Mucosa of descending colon (tissue), 3 donors: ENCODE data around the gene OCA2. TPM values are rescaled to one million over a fixed set of nuclear protein-coding genes. Genes with fewer than 3 reads are reported as not detected.

Experiments
- ATAC-seq: fragments of 200-7000 bp; cut with Tn5 transposase; one replicate; pipeline ENCODE4 v1.9.1; 2020; ENCODE audit warnings: mild to moderate bottlenecking, moderate library complexity
- DNase-seq, 3 donors: peaks; one replicate each; pipeline ENCODE4 v3.0.0-alpha.2; 2020
- H3K36me3 ChIP-seq: fragments of 200-600 bp; one replicate; pipeline ENCODE4 v1.8.0; 2021; ENCODE audit warnings: low read depth, mild to moderate bottlenecking
- H3K4me1 ChIP-seq: fragments of 200-600 bp; one replicate; pipeline ENCODE4 v1.8.0; 2021; ENCODE audit warnings: low read depth, mild to moderate bottlenecking
- H3K4me3 ChIP-seq: fragments of 200-600 bp; one replicate; pipeline ENCODE4 v1.8.0; 2021; ENCODE audit warnings: mild to moderate bottlenecking
- H3K9me3 ChIP-seq: fragments of 200-600 bp; one replicate; pipeline ENCODE4 v1.8.0; 2021; ENCODE audit warnings: mild to moderate bottlenecking
- CTCF ChIP-seq: fragments of 200-600 bp; IDR thresholded peaks from one replicate; pipeline ENCODE4 v1.8.0; 2022; ENCODE audit warnings: antibody characterized with exemption, mild to moderate bottlenecking
- intact Hi-C, 2 donors: fragments of 100-400 bp; cut with DNase I in 1 of 2; cut with micrococcal nuclease in 1 of 2; formaldehyde crosslinking; loops; one replicate each; pipeline versions ENCODE4 v1.11.0 to v1.11.1; 2022; cut with DNase I, micrococcal nuclease
- total RNA-seq, 3 donors: library from RNA; stranded (reverse); fragmentation: NEBNext Ultra II Directional in 2 of 3; extraction: Animal tissue kit (Norgen Biotek cat#: 25700) in 2 of 3; gene quantifications; one replicate each; pipeline versions ENCODE4 v1.2.1 to v1.2.4, GENCODE V29; 2021 to 2023
- donor health status: DM: no; HTN: no; CAD: no; lungs with moderate emphysema.
- donor health status: DM: no; HTN: no; CAD: no.
- donor health status: DM: no; HTN: yes; CAD: no.

Gene OCA2
- total RNA-seq, 3 donors from 2014 or later, result 0.22 to 0.32 TPM; not detected in 1

- intact Hi-C loops, result no loop called here
- H3K36me3 ChIP-seq, result no peaks in the 10 kb centered on the region
- no peaks in the 10 kb centered on the region for H3K9me3 ChIP-seq
- DNase-seq, result no peak
- no peak for ATAC-seq
- no peaks in the 10 kb centered on the region for H3K4me1 ChIP-seq
- no peak for TF ChIP-seq CTCF
- no peak overlapping the region for H3K4me3 ChIP-seq
These were observed 17.7 kb upstream of the OCA2 start for GRCh38 chr15:28116521-28117431.

GRCh38 chr15:28115871-28116270, 16.8 kb upstream of the OCA2 start:
- intact Hi-C loops, result no loop called here
- TF ChIP-seq CTCF, result no peak
- Histone ChIP-seq H3K4me3 (no peak overlapping the region), H3K9me3 (no peaks in the 10 kb centered on the region), H3K36me3 (no peaks in the 10 kb centered on the region), H3K4me1 (no peaks in the 10 kb centered on the region)
- DNase-seq, result no peak
- ATAC-seq, result no peak

GRCh38 chr15:28114721-28115622, 15.9 kb upstream of the OCA2 start:
- Histone ChIP-seq H3K9me3 (no peaks in the 10 kb centered on the region), H3K36me3 (no peaks in the 10 kb centered on the region), H3K4me3 (no peak overlapping the region), H3K4me1 (no peaks in the 10 kb centered on the region)
- intact Hi-C loops, result no loop called here
- no peak for ATAC-seq
- DNase-seq, result no peak
- no peak for TF ChIP-seq CTCF

GRCh38 chr15:28114114-28114455, 15.0 kb upstream of the OCA2 start:
- Histone ChIP-seq H3K36me3 (no peaks in the 10 kb centered on the region), H3K4me3 (no peak overlapping the region), H3K9me3 (no peaks in the 10 kb centered on the region), H3K4me1 (no peaks in the 10 kb centered on the region)
- DNase-seq, result no peak
- intact Hi-C loops, result no loop called here
- no peak for ATAC-seq
- no peak for TF ChIP-seq CTCF

GRCh38 chr15:28113394-28114113, 14.4 kb upstream of the OCA2 start:
- Histone ChIP-seq H3K9me3 (no peaks in the 10 kb centered on the region), H3K4me1 (no peaks in the 10 kb centered on the region), H3K4me3 (no peak overlapping the region), H3K36me3 (no peaks in the 10 kb centered on the region)
- ATAC-seq, result no peak
- TF ChIP-seq CTCF, result no peak
- DNase-seq, result no peak
- intact Hi-C loops, result no loop called here
